Measurements from ENCODE around the gene GSTP1.
"Not testable (repeated sequence)": the region's sequence is repeated elsewhere in the genome, so short reads cannot be mapped to it uniquely, and the experiment has no call there.

Gene GSTP1

GRCh38 chr11:67597963-67598362 is 14.4 kb downstream of the GSTP1 start:
- not testable (repeated sequence) for DNase-seq (ENCODE audit: low spot score)

GRCh38 chr11:67599149-67599548 is 15.5 kb downstream of the GSTP1 start:
- DNase-seq (ENCODE audit: low spot score), result no peak

GRCh38 chr11:67600324-67601029 is 16.9 kb downstream of the GSTP1 start:
- DNase-seq (ENCODE audit: low spot score), result no peak

- DNase-seq (ENCODE audit: low spot score), result no peak
Observed at GRCh38 chr11:67601098-67601497, 17.5 kb downstream of the GSTP1 start.

- not testable (repeated sequence) for DNase-seq (ENCODE audit: low spot score)
Observed at GRCh38 chr11:67604119-67604518, 20.5 kb downstream of the GSTP1 start.

- no peak for DNase-seq (ENCODE audit: low spot score)
Observed at GRCh38 chr11:67604815-67605214, 21.2 kb downstream of the GSTP1 start.

GRCh38 chr11:67605231-67606011 is 21.8 kb downstream of the GSTP1 start:
- DNase-seq (ENCODE audit: low spot score), result no peak

- peak; percentile 71 for DNase-seq (ENCODE audit: low spot score)
Observed at GRCh38 chr11:67606093-67606491, 22.5 kb downstream of the GSTP1 start.

GRCh38 chr11:67606492-67607295 is 23.1 kb downstream of the GSTP1 start, which contains the start of gene NDUFV1:
Gene NDUFV1, plus strand, starts transcription at chr11:67606936. Its CDS starts 69 bp downstream, at chr11:67607005.
- peak; percentile 100 for DNase-seq (ENCODE audit: low spot score)

- DNase-seq (ENCODE audit: low spot score), result no peak
Observed at GRCh38 chr11:67607507-67607906, 23.9 kb downstream of the GSTP1 start.

GRCh38 chr11:67608486-67608885 is 24.9 kb downstream of the GSTP1 start:
- no peak for DNase-seq (ENCODE audit: low spot score)

GRCh38 chr11:67609316-67609715 is 25.7 kb downstream of the GSTP1 start:
- no peak for DNase-seq (ENCODE audit: low spot score)

GRCh38 chr11:67610302-67610868 is 26.8 kb downstream of the GSTP1 start:
- no peak for DNase-seq (ENCODE audit: low spot score)

- no peak for DNase-seq (ENCODE audit: low spot score)
Observed at GRCh38 chr11:67611165-67611564, 27.6 kb downstream of the GSTP1 start.

- no peak for DNase-seq (ENCODE audit: low spot score)
Observed at GRCh38 chr11:67611704-67612587, 28.3 kb downstream of the GSTP1 start.

GRCh38 chr11:67612751-67613150 is 29.1 kb downstream of the GSTP1 start:
- DNase-seq (ENCODE audit: low spot score), result no peak

GRCh38 chr11:67613313-67613959 is 29.8 kb downstream of the GSTP1 start:
- no peak for DNase-seq (ENCODE audit: low spot score)

- DNase-seq (ENCODE audit: low spot score), result peak; percentile 95
Observed at GRCh38 chr11:67613960-67614715, 30.5 kb downstream of the GSTP1 start.

GRCh38 chr11:67614730-67615714 is 31.4 kb downstream of the GSTP1 start:
- DNase-seq (ENCODE audit: low spot score), result peak; percentile 98
